ENCODE measurements around the gene STC2. TPM values are rescaled to one million over a fixed set of nuclear protein-coding genes. Genes with fewer than 3 reads are reported as not detected.

STC2 gene
- total and polyA plus RNA-seq, 10 of the 15 experiments (the other 5 are each of a cell fraction or from before 2014, with no cell fraction given): 0.05 to 4.8 (median 2.0) TPM

DNA sequence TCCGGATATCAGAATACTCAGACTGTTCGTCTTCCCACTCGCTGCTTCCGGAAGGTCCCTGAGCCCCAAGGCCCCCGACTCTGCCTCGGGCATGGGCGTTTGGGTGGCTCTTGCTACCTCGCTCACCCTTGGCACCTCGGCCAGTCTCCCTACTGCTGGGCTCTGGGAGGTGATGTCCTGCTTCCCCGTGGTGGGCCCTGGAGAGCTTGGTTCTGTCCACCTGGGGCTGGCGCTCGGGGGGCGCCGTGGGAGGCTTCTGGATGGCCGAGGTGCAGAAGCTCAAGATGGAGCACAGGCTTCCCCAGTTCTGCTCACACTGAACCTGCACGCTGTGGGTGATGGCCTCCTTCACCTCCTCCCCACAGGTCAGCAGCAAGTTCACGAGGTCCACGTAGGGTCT is 10.4 kb downstream of the STC2 start (continued):
- TF ChIP-seq, protein P1, sequence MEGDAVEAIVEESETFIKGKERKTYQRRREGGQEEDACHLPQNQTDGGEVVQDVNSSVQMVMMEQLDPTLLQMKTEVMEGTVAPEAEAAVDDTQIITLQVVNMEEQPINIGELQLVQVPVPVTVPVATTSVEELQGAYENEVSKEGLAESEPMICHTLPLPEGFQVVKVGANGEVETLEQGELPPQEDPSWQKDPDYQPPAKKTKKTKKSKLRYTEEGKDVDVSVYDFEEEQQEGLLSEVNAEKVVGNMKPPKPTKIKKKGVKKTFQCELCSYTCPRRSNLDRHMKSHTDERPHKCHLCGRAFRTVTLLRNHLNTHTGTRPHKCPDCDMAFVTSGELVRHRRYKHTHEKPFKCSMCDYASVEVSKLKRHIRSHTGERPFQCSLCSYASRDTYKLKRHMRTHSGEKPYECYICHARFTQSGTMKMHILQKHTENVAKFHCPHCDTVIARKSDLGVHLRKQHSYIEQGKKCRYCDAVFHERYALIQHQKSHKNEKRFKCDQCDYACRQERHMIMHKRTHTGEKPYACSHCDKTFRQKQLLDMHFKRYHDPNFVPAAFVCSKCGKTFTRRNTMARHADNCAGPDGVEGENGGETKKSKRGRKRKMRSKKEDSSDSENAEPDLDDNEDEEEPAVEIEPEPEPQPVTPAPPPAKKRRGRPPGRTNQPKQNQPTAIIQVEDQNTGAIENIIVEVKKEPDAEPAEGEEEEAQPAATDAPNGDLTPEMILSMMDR (IDR thresholded peaks at IDR 0.05 in 2 of 3, conservative IDR thresholded peaks at IDR 0.05 in 1 of 3; ENCODE audit: control insufficient read depth in 2 of 3, extremely low read depth in 1 of 3, insufficient read depth in 1 of 3, low read depth in 3 of 3, low read length in 3 of 3): no peak
- TF ChIP-seq, protein P2, sequence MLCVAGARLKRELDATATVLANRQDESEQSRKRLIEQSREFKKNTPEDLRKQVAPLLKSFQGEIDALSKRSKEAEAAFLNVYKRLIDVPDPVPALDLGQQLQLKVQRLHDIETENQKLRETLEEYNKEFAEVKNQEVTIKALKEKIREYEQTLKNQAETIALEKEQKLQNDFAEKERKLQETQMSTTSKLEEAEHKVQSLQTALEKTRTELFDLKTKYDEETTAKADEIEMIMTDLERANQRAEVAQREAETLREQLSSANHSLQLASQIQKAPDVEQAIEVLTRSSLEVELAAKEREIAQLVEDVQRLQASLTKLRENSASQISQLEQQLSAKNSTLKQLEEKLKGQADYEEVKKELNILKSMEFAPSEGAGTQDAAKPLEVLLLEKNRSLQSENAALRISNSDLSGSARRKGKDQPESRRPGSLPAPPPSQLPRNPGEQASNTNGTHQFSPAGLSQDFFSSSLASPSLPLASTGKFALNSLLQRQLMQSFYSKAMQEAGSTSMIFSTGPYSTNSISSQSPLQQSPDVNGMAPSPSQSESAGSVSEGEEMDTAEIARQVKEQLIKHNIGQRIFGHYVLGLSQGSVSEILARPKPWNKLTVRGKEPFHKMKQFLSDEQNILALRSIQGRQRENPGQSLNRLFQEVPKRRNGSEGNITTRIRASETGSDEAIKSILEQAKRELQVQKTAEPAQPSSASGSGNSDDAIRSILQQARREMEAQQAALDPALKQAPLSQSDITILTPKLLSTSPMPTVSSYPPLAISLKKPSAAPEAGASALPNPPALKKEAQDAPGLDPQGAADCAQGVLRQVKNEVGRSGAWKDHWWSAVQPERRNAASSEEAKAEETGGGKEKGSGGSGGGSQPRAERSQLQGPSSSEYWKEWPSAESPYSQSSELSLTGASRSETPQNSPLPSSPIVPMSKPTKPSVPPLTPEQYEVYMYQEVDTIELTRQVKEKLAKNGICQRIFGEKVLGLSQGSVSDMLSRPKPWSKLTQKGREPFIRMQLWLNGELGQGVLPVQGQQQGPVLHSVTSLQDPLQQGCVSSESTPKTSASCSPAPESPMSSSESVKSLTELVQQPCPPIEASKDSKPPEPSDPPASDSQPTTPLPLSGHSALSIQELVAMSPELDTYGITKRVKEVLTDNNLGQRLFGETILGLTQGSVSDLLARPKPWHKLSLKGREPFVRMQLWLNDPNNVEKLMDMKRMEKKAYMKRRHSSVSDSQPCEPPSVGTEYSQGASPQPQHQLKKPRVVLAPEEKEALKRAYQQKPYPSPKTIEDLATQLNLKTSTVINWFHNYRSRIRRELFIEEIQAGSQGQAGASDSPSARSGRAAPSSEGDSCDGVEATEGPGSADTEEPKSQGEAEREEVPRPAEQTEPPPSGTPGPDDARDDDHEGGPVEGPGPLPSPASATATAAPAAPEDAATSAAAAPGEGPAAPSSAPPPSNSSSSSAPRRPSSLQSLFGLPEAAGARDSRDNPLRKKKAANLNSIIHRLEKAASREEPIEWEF (IDR thresholded peaks at IDR 0.05; ENCODE audit: insufficient replicate concordance, low read depth, low read length): no peak
- TF ChIP-seq BACH1 (IDR thresholded peaks at IDR 0.05; ENCODE audit: borderline replicate concordance) (no peak), ZZZ3 (IDR thresholded peaks at IDR 0.05; ENCODE audit: control insufficient read depth, insufficient read length, low read depth) (no peak), ZNF217 (IDR thresholded peaks at IDR 0.05) (no peak), CEBPB (IDR thresholded peaks at IDR 0.05; ENCODE audit: borderline replicate concordance in 1 of 2, low read depth in 2 of 2, low read length in 2 of 2) (no peak), RFX5 (IDR thresholded peaks at IDR 0.05; ENCODE audit: low read depth, low read length) (no peak)

Data from GM12878 (cell line).